ENCODE measurements around the gene TM9SF1. TPM values are rescaled to one million over a fixed set of nuclear protein-coding genes. Genes with fewer than 3 reads are reported as not detected.

The TM9SF1 gene
- total RNA-seq, 1 experiment from 2014 or later, result 44.7 TPM

DNA sequence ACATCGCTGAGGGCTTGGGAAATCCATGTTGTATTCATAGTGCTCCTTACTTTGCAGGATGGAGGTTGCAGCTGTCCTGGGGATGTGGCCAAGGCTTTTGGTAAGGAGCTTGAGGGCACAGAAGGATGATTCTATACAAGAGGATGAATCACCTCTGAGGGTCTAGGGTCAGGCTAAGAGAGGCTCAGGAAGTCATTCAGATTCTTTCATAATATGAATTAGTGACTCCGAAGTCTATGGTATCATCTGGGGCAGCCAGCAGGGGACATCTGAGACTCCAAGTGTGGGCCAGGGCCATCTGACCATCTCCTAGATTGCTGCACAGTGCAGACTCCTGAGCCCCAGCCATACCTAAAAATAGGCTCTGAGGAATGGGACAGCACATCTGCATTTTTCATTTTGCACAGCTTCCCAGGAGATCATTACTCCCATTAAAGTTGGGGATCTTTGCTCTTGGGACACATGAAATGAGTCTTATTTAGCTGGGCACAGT is 42.3 kb upstream of the TM9SF1 start:
- H3K9me3 ChIP-seq (ENCODE audit: control insufficient read depth, insufficient read depth, low read depth, low read length), result no peaks in the 10 kb centered on the region
- no peak overlapping the region for H3K27ac ChIP-seq (ENCODE audit: low read length)
- intact Hi-C loops (cut with micrococcal nuclease; ENCODE audit: unreplicated experiment), result no loop called here
- ChIA-PET CTCF (no interaction called here), POLR2A (interaction anchor here (0.5 kb wide), 1 partner anchor 194 kb away, joined by 5 read pairs; no protein-coding TSS in a partner anchor)
- TF ChIP-seq SIN3A (IDR thresholded peaks at IDR 0.05; ENCODE audit: borderline replicate concordance, insufficient read depth, low read depth, low read length) (no peak), POLR2AphosphoS5 (IDR thresholded peaks at IDR 0.05; ENCODE audit: low read depth, low read length) (no peak), TCF7L2 (IDR thresholded peaks at IDR 0.05; ENCODE audit: low read depth, low read length) (no peak)
- TF ChIP-seq, protein P1, sequence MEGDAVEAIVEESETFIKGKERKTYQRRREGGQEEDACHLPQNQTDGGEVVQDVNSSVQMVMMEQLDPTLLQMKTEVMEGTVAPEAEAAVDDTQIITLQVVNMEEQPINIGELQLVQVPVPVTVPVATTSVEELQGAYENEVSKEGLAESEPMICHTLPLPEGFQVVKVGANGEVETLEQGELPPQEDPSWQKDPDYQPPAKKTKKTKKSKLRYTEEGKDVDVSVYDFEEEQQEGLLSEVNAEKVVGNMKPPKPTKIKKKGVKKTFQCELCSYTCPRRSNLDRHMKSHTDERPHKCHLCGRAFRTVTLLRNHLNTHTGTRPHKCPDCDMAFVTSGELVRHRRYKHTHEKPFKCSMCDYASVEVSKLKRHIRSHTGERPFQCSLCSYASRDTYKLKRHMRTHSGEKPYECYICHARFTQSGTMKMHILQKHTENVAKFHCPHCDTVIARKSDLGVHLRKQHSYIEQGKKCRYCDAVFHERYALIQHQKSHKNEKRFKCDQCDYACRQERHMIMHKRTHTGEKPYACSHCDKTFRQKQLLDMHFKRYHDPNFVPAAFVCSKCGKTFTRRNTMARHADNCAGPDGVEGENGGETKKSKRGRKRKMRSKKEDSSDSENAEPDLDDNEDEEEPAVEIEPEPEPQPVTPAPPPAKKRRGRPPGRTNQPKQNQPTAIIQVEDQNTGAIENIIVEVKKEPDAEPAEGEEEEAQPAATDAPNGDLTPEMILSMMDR (IDR thresholded peaks at IDR 0.05), result no peak
- TF ChIP-seq, protein P2, sequence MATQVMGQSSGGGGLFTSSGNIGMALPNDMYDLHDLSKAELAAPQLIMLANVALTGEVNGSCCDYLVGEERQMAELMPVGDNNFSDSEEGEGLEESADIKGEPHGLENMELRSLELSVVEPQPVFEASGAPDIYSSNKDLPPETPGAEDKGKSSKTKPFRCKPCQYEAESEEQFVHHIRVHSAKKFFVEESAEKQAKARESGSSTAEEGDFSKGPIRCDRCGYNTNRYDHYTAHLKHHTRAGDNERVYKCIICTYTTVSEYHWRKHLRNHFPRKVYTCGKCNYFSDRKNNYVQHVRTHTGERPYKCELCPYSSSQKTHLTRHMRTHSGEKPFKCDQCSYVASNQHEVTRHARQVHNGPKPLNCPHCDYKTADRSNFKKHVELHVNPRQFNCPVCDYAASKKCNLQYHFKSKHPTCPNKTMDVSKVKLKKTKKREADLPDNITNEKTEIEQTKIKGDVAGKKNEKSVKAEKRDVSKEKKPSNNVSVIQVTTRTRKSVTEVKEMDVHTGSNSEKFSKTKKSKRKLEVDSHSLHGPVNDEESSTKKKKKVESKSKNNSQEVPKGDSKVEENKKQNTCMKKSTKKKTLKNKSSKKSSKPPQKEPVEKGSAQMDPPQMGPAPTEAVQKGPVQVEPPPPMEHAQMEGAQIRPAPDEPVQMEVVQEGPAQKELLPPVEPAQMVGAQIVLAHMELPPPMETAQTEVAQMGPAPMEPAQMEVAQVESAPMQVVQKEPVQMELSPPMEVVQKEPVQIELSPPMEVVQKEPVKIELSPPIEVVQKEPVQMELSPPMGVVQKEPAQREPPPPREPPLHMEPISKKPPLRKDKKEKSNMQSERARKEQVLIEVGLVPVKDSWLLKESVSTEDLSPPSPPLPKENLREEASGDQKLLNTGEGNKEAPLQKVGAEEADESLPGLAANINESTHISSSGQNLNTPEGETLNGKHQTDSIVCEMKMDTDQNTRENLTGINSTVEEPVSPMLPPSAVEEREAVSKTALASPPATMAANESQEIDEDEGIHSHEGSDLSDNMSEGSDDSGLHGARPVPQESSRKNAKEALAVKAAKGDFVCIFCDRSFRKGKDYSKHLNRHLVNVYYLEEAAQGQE (IDR thresholded peaks at IDR 0.05; ENCODE audit: insufficient read depth in 1 of 2, low read depth in 2 of 2, low read length in 1 of 2), result no peak
- no TSS peak for BruUV-seq (replicated peaks)
- ATAC-seq (no peak), DNase-seq (ENCODE audit: low read depth, low spot score) (no peak)
- in situ Hi-C loops (cut with HindIII; ENCODE audit: low pct_unique_long_range_greater_than_20kb, low sequenced_read_pairs), result no loop called here
- H3K4me1 ChIP-seq (ENCODE audit: control insufficient read depth, insufficient read depth, low read length), result peaks cover 26% of the 10 kb centered on the region
- peaks cover 8% of the 10 kb centered on the region for H3K36me3 ChIP-seq (ENCODE audit: control insufficient read depth, insufficient read depth, low read length)
- H3K4me3 ChIP-seq (ENCODE audit: low read depth in 2 of 2, low read length in 2 of 2), result no peak overlapping the region
- H3K27me3 ChIP-seq (ENCODE audit: control insufficient read depth, insufficient read depth, low read length), result no peaks in the 10 kb centered on the region

DNA sequence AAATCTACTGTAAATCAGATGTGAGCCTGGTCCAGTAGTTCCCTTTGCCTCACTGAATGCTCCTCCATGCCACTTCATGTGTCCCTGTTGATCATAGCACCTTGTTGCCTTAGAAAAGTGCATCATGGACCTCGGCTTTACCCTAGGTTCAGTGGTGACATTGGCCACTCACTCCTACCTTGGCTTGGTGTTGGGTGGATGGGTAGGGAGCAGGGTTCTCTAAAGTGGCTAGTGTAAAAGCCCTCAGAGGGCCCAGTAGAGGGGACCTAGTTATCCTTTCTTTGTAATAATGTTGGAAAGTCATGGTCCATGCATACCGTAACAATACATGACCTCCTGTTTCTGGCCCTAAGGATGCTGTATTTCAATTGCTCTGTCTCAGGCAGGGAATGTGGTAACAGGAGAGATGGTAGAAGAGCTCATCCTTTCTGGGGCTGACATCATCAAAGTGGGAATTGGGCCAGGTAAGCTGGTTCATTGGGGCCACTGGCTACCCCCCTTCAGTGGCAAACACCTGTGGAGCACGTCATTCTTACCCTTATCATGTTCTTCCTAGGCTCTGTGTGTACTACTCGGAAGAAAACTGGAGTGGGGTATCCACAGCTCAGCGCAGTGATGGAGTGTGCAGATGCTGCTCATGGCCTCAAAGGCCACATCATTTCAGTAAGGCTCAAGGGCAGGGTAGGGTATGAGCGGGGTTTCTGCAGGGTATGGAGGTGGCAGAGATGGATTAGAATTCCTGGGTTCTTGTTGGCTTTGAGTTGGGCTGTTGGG is 41.6 kb upstream of the TM9SF1 start:
- Histone ChIP-seq H3K27ac (ENCODE audit: low read length) (no peak overlapping the region), H3K4me3 (ENCODE audit: low read depth in 2 of 2, low read length in 2 of 2) (no peak overlapping the region), H3K4me1 (ENCODE audit: control insufficient read depth, insufficient read depth, low read length) (peaks cover 26% of the 10 kb centered on the region), H3K27me3 (ENCODE audit: control insufficient read depth, insufficient read depth, low read length) (no peaks in the 10 kb centered on the region), H3K36me3 (ENCODE audit: control insufficient read depth, insufficient read depth, low read length) (peaks cover 8% of the 10 kb centered on the region), H3K9me3 (ENCODE audit: control insufficient read depth, insufficient read depth, low read depth, low read length) (no peaks in the 10 kb centered on the region)
- no peak for ATAC-seq
- intact Hi-C loops (cut with micrococcal nuclease; ENCODE audit: unreplicated experiment), result no loop called here
- DNase-seq (ENCODE audit: low read depth, low spot score), result no peak
- no TSS peak for BruUV-seq (replicated peaks)
- CTCF ChIA-PET, result no interaction called here
- POLR2A ChIA-PET, result no interaction called here
- in situ Hi-C loops (cut with HindIII; ENCODE audit: low pct_unique_long_range_greater_than_20kb, low sequenced_read_pairs), result no loop called here
- TF ChIP-seq SIN3A (IDR thresholded peaks at IDR 0.05; ENCODE audit: borderline replicate concordance, insufficient read depth, low read depth, low read length), result no peak
- TF ChIP-seq, protein P2 (IDR thresholded peaks at IDR 0.05; ENCODE audit: insufficient read depth in 1 of 2, low read depth in 2 of 2, low read length in 1 of 2), result no peak
- TF ChIP-seq, protein P1 (IDR thresholded peaks at IDR 0.05), result no peak
- TF ChIP-seq TCF7L2 (IDR thresholded peaks at IDR 0.05; ENCODE audit: low read depth, low read length), result no peak
- TF ChIP-seq POLR2AphosphoS5 (IDR thresholded peaks at IDR 0.05; ENCODE audit: low read depth, low read length), result no peak

Data from Panc1 (cell line).